Activated CD8-positive, alpha-beta T cell treated with anti-CD3 and anti-CD28 coated beads, Interleukin-2, amount 10 ng/mL, durations not matched to agents 7 days and 5 days (primary cell): ENCODE measurements around the gene PNMA1. TPM values are rescaled to one million over a fixed set of nuclear protein-coding genes. Genes with fewer than 3 reads are reported as not detected.
"Not testable (repeated sequence)": the region's sequence is repeated elsewhere in the genome, so short reads cannot be mapped to it uniquely, and the experiment has no call there.

ENCODE experiments used
- ATAC-seq: fragments of 150-1000 bp; cut with Tn5 transposase; one replicate; pipeline ENCODE4 v1.10.0; 2021; ENCODE audit warnings: moderate library complexity
- CTCF ChIA-PET: fragments of 350-600 bp; sonication (Branson Sonifier 250); formaldehyde crosslinking; loops from one replicate; lab custom pipeline; 2021; ENCODE audit warnings: antibody characterized with exemption; lab: Charles Lee
- POLR2A ChIA-PET: fragments of 350-600 bp; sonication (Branson Sonifier 250); formaldehyde crosslinking; loops from one replicate; lab custom pipeline; 2021; ENCODE audit warnings: antibody characterized with exemption; lab: Charles Lee
- DNase-seq: peaks from one replicate; pipeline ENCODE4 v3.0.0-alpha.2; 2020
- H3K27ac Mint-ChIP-seq: one replicate; pipeline ENCODE4 v1.8.0; 2021; ENCODE audit warnings: mild to moderate bottlenecking, mixed read lengths
- H3K27me3 Mint-ChIP-seq: one replicate; pipeline ENCODE4 v1.8.0; 2021; ENCODE audit warnings: low read depth, mixed read lengths
- H3K36me3 Mint-ChIP-seq: one replicate; pipeline ENCODE4 v1.8.0; 2021; ENCODE audit warnings: low read depth, mixed read lengths
- H3K4me1 Mint-ChIP-seq: one replicate; pipeline ENCODE4 v1.8.0; 2021; ENCODE audit warnings: low read depth, mixed read lengths
- H3K4me3 Mint-ChIP-seq: one replicate; pipeline ENCODE4 v1.8.0; 2021; ENCODE audit warnings: mild to moderate bottlenecking, mixed read lengths
- H3K9me3 Mint-ChIP-seq: one replicate; pipeline ENCODE4 v1.8.0; 2022; ENCODE audit warnings: mixed read lengths; ENCODE audit not compliant: insufficient read depth
- total RNA-seq, 2 experiments: library from RNA; stranded (reverse); gene quantifications; one replicate each; pipeline ENCODE4 v1.2.3, GENCODE V29; 2021

Gene PNMA1
- total RNA-seq, 2 experiments from 2014 or later = 24.4 to 25.6 TPM

GRCh38 chr14:73712540-73713180, 1.5 kb downstream of the PNMA1 start:
- H3K36me3 Mint-ChIP-seq = peaks cover 42% of the 10 kb centered on the region
- ChIA-PET POLR2A (interaction anchor here (1.1 to 1.9 kb wide), 10 partner anchors 16 to 142 kb away, joined by 3 to 11 read pairs (median 4); a partner anchor contains a TSS), CTCF (interaction anchor here (1.0 to 3.1 kb wide), 6 partner anchors 10 to 116 kb away, joined by 3 to 17 read pairs (median 6); no protein-coding TSS in a partner anchor)
- H3K27me3 Mint-ChIP-seq = no peaks in the 10 kb centered on the region
- peak; percentile 35 for ATAC-seq
- DNase-seq = peak; percentile 53
- peaks cover 23% of the 10 kb centered on the region for H3K4me1 Mint-ChIP-seq
- H3K4me3 Mint-ChIP-seq = peak overlapping the region; percentile 93
- H3K27ac Mint-ChIP-seq = peak overlapping the region; percentile 96
- no peaks in the 10 kb centered on the region for H3K9me3 Mint-ChIP-seq

- ATAC-seq = peak; percentile 3
- Mint-ChIP-seq H3K4me3 (peak overlapping the region; percentile 93), H3K4me1 (peaks cover 23% of the 10 kb centered on the region), H3K9me3 (no peaks in the 10 kb centered on the region), H3K27me3 (no peaks in the 10 kb centered on the region), H3K36me3 (peaks cover 39% of the 10 kb centered on the region), H3K27ac (peak overlapping the region; percentile 96)
- ChIA-PET CTCF (interaction anchor here (1.4 to 3.1 kb wide), 4 partner anchors 11 to 116 kb away, joined by 3 to 17 read pairs (median 8); no protein-coding TSS in a partner anchor), POLR2A (interaction anchor here (0.8 to 1.9 kb wide), 7 partner anchors 22 to 142 kb away, joined by 4 to 11 read pairs (median 4); a partner anchor contains a TSS)
- DNase-seq = no peak
Measured at GRCh38 chr14:73712071-73712506, 2.1 kb downstream of the PNMA1 start.

- POLR2A ChIA-PET = no interaction called here
- H3K4me3 Mint-ChIP-seq = peak overlapping the region; percentile 6
Measured at GRCh38 chr14:73710737-73711136, 3.4 kb downstream of the PNMA1 start.

GRCh38 chr14:73709904-73710469, 4.2 kb downstream of the PNMA1 start:
- H3K4me1 Mint-ChIP-seq = peaks cover 23% of the 10 kb centered on the region
- H3K36me3 Mint-ChIP-seq = peaks cover 26% of the 10 kb centered on the region
- CTCF ChIA-PET = interaction anchor here (1.2 to 1.3 kb wide), 2 partner anchors 19 to 97 kb away, joined by 3 read pairs; partner anchors contain the start of gene ACOT6
- POLR2A ChIA-PET = no interaction called here
- no peak overlapping the region for H3K4me3 Mint-ChIP-seq
- peak overlapping the region; percentile 28 for H3K27ac Mint-ChIP-seq
- no peaks in the 10 kb centered on the region for H3K27me3 Mint-ChIP-seq
- H3K9me3 Mint-ChIP-seq = no peaks in the 10 kb centered on the region
- ATAC-seq (no peak), DNase-seq (no peak)

More at GRCh38 chr14:73710737-73711136, 3.4 kb downstream of the PNMA1 start:
- peaks cover 23% of the 10 kb centered on the region for H3K4me1 Mint-ChIP-seq
- CTCF ChIA-PET = interaction anchor here (1.2 to 1.3 kb wide), 2 partner anchors 18 to 98 kb away, joined by 3 read pairs; partner anchors contain the start of gene ACOT6
- ATAC-seq (no peak), DNase-seq (no peak)
- H3K9me3 Mint-ChIP-seq = no peaks in the 10 kb centered on the region
- no peaks in the 10 kb centered on the region for H3K27me3 Mint-ChIP-seq
- peaks cover 30% of the 10 kb centered on the region for H3K36me3 Mint-ChIP-seq
- no peak overlapping the region for H3K27ac Mint-ChIP-seq

- peaks cover 15% of the 10 kb centered on the region for H3K36me3 Mint-ChIP-seq
- H3K9me3 Mint-ChIP-seq, H3K27me3 Mint-ChIP-seq: not testable (repeated sequence)
Measured at GRCh38 chr14:73708076-73708475, 6.1 kb downstream of the PNMA1 start.

GRCh38 chr14:73700325-73700724, 13.9 kb downstream of the PNMA1 start:
- Mint-ChIP-seq H3K4me1 (peaks cover 15% of the 10 kb centered on the region), H3K36me3 (no peaks in the 10 kb centered on the region), H3K4me3 (no peak overlapping the region), H3K27ac (no peak overlapping the region), H3K9me3 (no peaks in the 10 kb centered on the region), H3K27me3 (no peaks in the 10 kb centered on the region)
- POLR2A ChIA-PET = no interaction called here
- DNase-seq (no peak), ATAC-seq (no peak)
- CTCF ChIA-PET = no interaction called here

More at GRCh38 chr14:73708076-73708475, 6.1 kb downstream of the PNMA1 start:
- POLR2A ChIA-PET, H3K4me3 Mint-ChIP-seq, CTCF ChIA-PET, ATAC-seq, DNase-seq, H3K27ac Mint-ChIP-seq: not testable (repeated sequence)
- H3K4me1 Mint-ChIP-seq = peaks cover 14% of the 10 kb centered on the region

- Mint-ChIP-seq H3K9me3 (no peaks in the 10 kb centered on the region), H3K4me3 (no peak overlapping the region), H3K27ac (no peak overlapping the region), H3K36me3 (no peaks in the 10 kb centered on the region), H3K27me3 (no peaks in the 10 kb centered on the region), H3K4me1 (peaks cover 15% of the 10 kb centered on the region)
- DNase-seq = no peak
- ChIA-PET CTCF (interaction anchor here (1.0 kb wide), 1 partner anchor 62 kb away, joined by 4 read pairs; no protein-coding TSS in a partner anchor), POLR2A (interaction anchor here (0.8 kb wide), 1 partner anchor 129 kb away, joined by 3 read pairs; no protein-coding TSS in a partner anchor)
- ATAC-seq = peak; percentile 76
Measured at GRCh38 chr14:73696466-73697400, 17.5 kb downstream of the PNMA1 start.

GRCh38 chr14:73695997-73696396, 18.2 kb downstream of the PNMA1 start:
- Mint-ChIP-seq H3K27ac (no peak overlapping the region), H3K36me3 (no peaks in the 10 kb centered on the region), H3K4me3 (no peak overlapping the region), H3K4me1 (peaks cover 15% of the 10 kb centered on the region), H3K9me3 (no peaks in the 10 kb centered on the region), H3K27me3 (no peaks in the 10 kb centered on the region)
- ATAC-seq = no peak
- ChIA-PET POLR2A (interaction anchor here (0.8 kb wide), 1 partner anchor 128 kb away, joined by 3 read pairs; no protein-coding TSS in a partner anchor), CTCF (interaction anchor here (1.0 kb wide), 1 partner anchor 62 kb away, joined by 4 read pairs; no protein-coding TSS in a partner anchor)
- no peak for DNase-seq

GRCh38 chr14:73695082-73695481, 19.1 kb downstream of the PNMA1 start:
- Mint-ChIP-seq H3K27ac (no peak overlapping the region), H3K27me3 (no peaks in the 10 kb centered on the region), H3K9me3 (no peaks in the 10 kb centered on the region), H3K4me3 (no peak overlapping the region), H3K4me1 (peaks cover 13% of the 10 kb centered on the region), H3K36me3 (no peaks in the 10 kb centered on the region)
- DNase-seq = no peak
- POLR2A ChIA-PET = no interaction called here
- ATAC-seq = no peak
- CTCF ChIA-PET = no interaction called here

GRCh38 chr14:73694083-73694482, 20.1 kb downstream of the PNMA1 start:
- no peaks in the 10 kb centered on the region for H3K36me3 Mint-ChIP-seq
- DNase-seq (no peak), ATAC-seq (no peak)
- H3K4me3 Mint-ChIP-seq = no peak overlapping the region
- no peak overlapping the region for H3K27ac Mint-ChIP-seq
- ChIA-PET CTCF (no interaction called here), POLR2A (no interaction called here)
- no peaks in the 10 kb centered on the region for H3K9me3 Mint-ChIP-seq
- H3K27me3 Mint-ChIP-seq = no peaks in the 10 kb centered on the region
- H3K4me1 Mint-ChIP-seq = peaks cover 13% of the 10 kb centered on the region

GRCh38 chr14:73686901-73687300, 27.3 kb downstream of the PNMA1 start:
- H3K27ac Mint-ChIP-seq = no peak overlapping the region
- no peaks in the 10 kb centered on the region for H3K9me3 Mint-ChIP-seq
- ATAC-seq = no peak

More at GRCh38 chr14:73686901-73687300, 27.3 kb downstream of the PNMA1 start:
- ChIA-PET CTCF (no interaction called here), POLR2A (no interaction called here)
- Mint-ChIP-seq H3K36me3 (no peaks in the 10 kb centered on the region), H3K4me1 (no peaks in the 10 kb centered on the region), H3K27me3 (no peaks in the 10 kb centered on the region), H3K4me3 (no peak overlapping the region)
- DNase-seq = no peak
